Measurements from ENCODE around the gene INKA2.

DNA sequence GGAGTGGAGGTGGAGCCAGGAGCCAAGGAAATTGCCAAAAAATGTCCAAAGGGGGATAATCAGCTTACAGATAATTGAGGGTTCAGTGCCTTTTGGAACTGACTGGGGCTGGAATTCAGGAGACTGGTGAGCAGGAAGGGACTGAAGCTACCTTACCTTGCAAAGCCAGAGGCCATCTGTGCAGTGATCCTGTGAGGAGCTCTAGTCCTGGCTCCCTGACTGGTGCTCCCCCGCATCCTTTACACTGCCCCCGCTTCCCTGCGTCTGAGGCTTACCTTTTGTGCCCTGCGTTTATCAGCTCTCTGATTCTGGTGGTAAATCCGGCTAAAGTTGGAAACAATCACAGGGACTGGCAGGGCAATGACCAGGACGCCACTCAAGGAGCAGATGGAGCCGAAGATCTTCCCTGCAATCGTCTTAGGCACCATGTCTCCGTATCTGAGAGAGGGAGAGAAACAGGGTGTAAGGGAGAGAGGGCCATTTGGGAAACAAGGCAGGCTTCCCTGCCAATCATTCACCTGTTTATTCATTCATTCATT, 47.5 kb upstream of the INKA2 start:
- TF ChIP-seq, protein P1, sequence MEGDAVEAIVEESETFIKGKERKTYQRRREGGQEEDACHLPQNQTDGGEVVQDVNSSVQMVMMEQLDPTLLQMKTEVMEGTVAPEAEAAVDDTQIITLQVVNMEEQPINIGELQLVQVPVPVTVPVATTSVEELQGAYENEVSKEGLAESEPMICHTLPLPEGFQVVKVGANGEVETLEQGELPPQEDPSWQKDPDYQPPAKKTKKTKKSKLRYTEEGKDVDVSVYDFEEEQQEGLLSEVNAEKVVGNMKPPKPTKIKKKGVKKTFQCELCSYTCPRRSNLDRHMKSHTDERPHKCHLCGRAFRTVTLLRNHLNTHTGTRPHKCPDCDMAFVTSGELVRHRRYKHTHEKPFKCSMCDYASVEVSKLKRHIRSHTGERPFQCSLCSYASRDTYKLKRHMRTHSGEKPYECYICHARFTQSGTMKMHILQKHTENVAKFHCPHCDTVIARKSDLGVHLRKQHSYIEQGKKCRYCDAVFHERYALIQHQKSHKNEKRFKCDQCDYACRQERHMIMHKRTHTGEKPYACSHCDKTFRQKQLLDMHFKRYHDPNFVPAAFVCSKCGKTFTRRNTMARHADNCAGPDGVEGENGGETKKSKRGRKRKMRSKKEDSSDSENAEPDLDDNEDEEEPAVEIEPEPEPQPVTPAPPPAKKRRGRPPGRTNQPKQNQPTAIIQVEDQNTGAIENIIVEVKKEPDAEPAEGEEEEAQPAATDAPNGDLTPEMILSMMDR (IDR thresholded peaks at IDR 0.05) = no peak
- no peak for TF ChIP-seq POLR2A (IDR thresholded peaks at IDR 0.05)
